ENCODE results near the gene PRODH2.

The PRODH2 gene

DNA sequence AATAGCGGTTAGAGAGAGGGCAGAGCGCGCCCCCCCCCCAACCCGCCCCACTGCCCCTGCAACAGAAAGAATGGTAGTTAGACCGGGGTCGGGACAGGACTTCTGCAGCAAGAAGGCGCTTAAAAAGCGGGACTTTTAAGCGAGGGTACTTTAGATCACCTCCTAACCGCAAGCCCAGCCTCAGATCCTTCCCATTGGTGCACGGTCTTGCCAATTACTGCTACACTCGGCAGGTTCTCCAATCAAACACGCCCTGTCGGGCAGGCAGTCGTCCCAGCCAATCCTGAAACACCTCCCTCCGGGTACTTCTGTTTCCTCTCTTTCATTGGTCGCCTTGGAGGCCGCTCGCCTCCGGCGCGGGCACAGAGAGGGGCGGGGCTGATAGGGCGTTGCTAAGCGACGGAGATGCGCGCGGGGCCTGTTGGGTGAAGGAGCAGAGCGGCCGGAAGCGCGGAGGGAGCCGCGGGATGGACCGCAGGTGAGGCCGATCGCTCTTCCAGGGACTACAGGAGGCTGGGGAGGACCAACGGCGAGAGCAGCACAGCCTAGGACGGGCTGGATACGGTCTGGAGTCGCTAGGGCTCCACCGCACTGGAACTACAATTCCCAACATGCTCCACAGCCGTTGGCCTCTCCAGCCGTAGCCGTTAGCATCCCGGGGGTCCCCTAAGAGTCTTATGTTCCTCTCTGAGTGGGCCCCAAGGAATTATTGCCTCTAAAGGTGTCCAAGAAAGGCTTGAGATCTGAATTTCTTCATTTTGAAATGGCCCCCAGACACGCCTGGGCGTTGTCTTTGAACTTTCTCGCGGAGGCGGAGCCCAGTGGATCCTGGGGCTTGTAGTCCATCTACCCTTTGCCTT is 54.7 kb downstream of the PRODH2 start, which contains the start of gene PROSER3:
PROSER3 (plus strand) TSS at position 428 of the 860 bp plus-strand sequence; CDS start at position 468, 40 bp downstream.
- DNase-seq (ENCODE audit: low read depth in 3 of 3) = peak; percentile 97 to 99 (median 97)

DNA sequence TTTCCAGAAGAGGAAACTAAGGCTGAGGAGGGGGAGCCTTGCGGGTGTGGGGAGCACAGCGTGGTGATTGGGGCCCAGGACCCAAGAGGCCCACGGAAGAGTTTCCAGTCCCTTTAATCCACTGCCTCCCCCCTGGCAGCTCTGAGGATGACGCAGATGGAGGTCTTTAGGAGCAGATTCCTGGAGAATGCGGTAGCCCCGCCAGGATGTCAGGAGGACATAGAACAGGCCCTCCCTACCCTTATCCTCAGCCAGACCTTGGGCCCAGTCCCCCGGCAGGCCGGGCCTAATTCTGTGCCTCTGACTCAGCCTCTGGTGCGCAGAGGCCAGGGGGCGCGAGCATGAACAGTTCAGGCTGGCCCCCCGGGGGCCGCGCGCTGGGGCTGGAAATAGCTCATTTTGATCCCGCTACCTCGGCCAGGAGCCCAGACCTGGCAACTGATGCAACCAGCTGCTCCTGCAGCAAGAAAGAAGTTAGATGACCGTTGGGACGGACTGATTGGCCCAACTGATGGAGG is 55.4 kb downstream of the PRODH2 start:
- no peak for DNase-seq (ENCODE audit: low read depth in 3 of 3)

DNA sequence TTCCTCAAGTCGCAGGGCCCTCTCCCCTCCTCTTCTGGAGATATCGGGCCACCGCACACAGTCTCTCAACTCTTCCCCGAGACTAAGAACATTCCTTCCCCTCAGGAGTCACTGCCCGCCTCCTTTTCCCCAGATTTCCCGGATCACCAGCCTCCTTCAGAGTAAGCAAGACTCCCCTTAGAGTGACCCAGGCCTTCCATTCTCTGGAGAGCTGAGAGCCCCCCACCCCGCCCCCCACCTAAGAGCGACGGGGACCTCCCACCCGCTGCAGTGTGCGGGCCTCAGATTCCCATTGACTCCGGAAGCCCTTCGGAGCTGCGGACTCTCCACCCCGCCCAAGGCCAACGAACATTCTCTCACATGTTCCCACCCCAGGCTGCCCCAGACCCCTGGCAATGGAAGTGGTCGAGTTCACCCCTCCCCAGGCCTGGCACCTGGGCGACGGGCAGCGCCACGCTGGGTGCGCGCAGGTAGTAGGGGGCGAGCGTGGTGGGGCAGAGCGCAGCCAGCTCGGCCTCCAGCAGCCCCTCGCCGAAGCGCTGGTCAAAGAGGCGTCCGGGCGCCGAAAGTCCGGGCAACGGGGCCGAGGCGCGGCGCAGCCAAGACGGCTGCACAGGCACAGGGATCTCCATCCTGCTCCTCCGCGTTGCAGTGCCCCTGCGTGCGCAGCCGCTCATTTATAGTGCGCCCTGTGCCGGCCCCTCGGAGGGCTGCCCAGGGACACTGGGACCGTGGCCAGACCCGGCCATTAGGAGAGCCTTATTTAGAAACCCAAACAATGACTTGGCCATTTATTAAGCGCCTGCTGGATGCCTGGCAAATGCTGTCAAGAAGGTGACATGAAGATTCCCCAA is 56.0 kb downstream of the PRODH2 start, which contains the start of gene HSPB6:
HSPB6 (minus strand) TSS at position 653 of the 854 bp plus-strand sequence; CDS start at position 632, 21 bp downstream.
- no peak for DNase-seq (ENCODE audit: low read depth in 3 of 3)

DNA sequence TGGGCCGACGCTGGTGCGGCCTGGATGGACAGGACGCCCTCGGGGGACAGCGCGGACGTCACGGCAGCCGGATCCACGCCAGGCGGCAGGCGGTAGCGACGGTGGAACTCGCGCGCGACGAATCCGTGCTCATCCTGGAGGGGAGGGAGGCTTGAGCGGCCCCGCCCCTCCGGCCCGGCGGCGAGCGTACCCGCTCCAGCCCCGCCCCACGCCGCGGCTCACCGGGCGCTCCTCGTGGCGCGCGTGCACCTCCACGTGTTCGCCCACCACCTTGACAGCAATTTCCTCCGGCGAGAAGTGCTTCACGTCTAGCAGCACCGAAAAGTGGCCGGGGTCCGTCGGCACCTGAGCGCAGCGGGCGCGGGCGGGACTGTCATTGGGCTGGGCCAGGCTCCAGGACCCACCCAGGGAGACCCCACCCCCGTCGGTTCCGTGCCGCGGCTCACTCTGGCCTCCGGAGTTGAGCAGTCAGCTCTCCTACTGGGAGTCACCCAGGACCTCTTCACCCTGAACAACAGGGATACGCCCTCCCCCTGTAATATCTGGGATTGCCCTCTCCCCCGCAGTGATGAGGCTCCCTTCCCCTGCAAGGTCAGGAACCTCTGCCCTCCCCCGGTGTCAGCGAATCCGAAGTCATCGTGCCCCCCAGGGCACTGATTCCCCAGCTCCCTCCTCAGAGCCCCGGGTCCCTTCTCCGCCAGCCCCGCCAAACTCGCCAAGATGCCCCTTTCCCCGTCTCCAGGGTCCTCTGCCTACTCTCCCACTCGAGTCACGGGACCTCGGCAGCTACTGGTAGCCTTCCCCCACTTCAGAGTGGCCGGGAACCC is 56.9 kb downstream of the PRODH2 start:
- no peak for DNase-seq (ENCODE audit: low read depth in 3 of 3)

DNA sequence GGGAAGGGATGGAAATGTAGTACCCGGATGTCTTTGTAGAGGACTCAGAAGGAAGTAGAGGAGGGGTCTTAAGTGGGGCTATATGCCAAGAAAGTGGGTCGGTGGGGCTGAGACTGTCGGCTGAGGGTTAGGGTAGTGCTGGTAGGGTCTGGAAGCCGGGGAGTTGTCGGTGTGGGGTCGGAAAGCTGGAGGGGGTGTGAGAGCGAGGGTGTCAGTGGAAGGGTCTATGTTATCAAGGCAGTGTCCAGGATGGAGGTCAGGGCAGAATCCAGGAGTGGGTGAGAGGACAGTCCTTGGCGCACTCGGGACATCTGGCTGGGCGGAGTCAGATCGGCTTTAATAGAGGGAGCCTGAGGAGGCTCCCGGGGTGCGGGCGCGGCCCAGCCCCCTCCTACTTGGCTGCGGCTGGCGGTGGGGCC is 57.5 kb downstream of the PRODH2 start:
- DNase-seq (ENCODE audit: low read depth in 3 of 3) = no peak

DNA sequence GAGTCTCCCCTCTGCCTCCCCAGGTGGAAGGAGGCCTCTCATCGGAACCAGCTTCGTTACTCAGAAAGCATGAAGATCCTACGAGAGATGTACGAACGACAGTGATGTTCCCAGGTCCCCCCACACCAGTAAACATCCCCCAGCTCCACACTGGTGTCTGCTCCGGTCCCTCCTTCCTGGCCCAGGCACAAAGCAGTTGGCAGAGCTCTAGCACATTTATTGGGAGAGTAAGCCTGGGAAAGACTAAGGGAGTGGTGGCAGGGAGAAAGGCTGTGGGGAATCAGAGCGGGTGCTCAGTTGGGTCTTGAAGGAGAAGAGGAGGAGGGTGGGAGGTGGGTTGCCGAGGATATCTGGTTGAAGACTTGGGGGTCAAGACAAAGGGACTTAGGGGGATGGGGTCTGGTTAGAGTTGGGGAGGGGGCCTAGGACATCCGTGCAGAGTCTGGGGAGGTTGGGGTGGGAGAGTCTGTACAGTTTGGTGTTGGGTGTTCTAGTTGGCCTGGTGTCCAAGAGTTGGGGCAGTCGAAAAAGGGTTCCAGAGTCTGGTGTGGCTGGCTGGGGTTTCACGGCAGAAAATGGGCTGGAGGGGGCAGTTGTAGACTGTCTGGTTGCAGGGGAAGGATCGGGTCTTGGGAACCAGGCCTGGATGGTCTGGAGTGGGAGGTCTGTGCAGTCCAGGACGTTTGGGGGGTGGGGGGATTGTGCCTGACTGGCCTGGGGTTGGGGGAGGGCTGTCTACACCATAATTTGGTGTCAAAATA is 58.1 kb downstream of the PRODH2 start:
- DNase-seq (ENCODE audit: low read depth in 3 of 3) = no peak

DNA sequence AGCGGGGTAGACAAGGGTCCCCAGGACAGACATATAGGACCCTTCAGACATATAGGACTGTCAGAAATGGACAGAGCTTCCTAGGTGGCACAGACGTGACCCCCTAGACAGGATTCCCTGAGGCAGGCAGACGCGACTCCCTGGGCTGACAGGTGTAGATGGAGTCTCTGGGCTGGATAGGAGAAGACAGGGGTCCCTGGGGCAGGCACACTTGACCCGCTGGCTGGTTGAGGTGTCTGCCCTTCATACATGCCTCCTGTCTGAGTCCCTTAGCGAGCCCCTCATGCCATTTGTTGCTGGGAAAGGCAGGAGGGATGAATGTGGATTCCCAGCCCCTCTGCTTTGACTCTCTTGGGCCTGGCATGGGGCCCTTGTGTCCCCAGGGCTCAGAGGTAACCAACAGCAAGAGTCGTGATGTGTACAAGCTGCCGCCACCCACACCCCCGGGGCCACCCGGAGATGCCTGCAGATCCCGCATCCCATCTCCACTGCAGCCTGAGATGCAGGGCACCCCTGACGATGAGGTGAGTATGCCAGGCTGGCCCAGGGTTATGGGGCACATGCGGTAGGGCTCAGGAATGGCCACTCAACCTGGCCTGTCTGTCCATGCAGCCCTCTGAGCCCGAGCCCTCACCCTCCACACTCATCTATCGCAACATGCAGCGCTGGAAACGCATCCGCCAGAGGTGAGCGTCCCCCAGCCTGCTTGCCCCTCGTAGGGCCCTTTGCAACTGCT is 58.8 kb downstream of the PRODH2 start:
- DNase-seq (ENCODE audit: low read depth in 3 of 3) = no peak

DNA sequence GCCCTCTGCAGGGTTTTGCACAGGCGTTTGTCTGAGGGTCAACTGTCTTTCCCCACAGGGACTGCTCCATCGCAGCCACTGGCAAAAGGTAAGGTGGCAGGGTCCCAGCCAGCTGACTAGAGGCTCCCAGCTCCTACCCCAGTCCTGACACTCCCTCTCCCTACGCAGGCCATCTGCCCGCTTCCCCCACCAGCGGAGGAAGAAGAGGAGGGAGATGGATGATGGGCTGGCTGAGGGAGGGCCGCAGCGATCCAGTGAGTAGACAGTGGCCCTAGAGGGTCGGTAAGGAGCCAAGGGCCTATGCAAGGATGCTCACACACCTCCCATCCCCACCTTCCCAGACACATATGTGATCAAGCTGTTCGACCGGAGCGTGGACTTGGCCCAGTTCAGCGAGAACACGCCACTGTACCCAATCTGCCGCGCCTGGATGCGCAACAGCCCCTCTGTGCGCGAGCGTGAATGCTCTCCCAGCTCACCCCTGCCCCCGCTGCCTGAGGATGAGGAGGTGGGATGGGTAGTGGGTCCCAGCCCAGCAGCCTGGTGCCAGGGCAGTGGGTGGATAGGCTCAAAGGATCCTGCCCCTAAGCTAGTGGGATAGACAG is 59.8 kb downstream of the PRODH2 start:
- DNase-seq (ENCODE audit: low read depth in 3 of 3) = no peak

DNA sequence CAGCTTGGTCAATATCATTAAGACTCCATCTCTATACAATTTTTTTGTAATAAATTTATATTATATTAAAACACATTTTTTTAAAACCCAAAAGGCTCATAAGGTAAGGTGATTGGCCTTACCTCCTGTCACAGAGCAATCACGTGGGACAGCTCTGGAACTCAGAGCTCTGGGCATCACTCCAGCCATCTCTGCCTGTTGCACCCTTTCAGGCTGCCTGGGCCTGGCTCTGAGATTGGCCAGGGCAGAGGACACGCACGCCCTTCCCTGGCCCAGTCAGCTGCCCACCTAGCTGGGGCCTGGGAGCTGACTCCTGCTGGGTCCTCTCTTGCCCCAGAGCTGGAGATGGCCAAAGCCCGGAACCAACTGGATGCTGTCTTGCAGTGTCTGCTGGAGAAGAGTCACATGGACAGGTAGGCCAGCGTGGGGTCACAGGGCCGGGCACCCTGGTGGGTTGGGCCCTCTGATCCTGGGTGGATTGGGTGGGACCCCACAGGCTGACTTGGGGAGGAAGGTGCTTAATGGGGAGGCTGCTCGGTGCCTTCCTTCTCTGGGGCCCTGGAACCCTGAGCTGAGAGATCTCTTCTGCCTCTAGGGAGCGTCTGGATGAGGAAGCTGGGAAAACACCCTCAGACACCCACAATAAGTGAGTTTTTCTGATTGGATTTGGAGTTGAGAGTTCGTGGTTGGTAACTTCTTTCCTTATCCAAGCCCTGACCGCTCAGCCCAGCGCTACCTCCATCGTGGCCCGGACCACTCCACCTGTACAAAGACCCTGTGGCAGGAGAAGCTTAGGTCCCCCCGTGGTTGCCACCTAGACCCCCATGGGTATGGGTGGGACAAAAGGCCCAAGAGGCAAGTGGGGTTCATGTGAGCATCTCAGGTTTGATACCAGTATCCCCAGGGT is 60.6 kb downstream of the PRODH2 start:
- no peak for DNase-seq (ENCODE audit: low read depth in 3 of 3)

DNA sequence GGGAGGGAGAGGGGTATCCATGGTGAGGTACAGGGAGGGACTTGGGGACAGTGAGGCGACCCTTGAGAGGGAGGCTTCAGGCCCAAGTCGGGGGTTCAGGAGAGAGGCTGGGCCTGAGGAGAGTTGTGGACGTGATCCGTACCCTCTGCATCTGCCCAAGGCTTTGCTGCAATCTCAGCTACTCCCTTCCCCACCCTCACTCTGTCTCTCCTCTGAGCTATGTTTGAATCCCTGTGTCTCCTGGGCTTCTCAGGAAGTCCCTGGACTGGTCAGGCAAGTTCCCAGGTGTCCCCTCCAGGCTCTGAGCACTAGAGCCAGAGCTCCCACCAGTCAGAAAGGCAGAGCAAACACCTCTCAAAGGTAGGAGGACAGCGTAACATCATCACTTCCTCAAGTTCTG is 62.5 kb downstream of the PRODH2 start:
- DNase-seq (ENCODE audit: low read depth in 3 of 3) = no peak

All from stimulated activated CD4-positive, alpha-beta T cell treated with anti-CD3 and anti-CD28 coated beads, TNF-alpha, amount 100 ng/mL, for 48 hours (primary cell).